22Rv1 (cell line): ENCODE data around the gene PHF21A.

ENCODE experiments used
- H3K27ac ChIP-seq: fragments of 450-650 bp; 2 replicates; pipeline ENCODE4 v1.5.1; 2017
- ZFX ChIP-seq: fragments of 450-650 bp; IDR thresholded peaks from 2 replicates; pipeline ENCODE4 v1.6.1; 2017; ENCODE audit warnings: antibody characterized with exemption, borderline replicate concordance
- TF ChIP-seq, protein P1 (sequence below): fragments of 450-650 bp; IDR thresholded peaks from 2 replicates; pipeline ENCODE4 v1.5.1; 2017; ENCODE audit warnings: mild to moderate bottlenecking

Gene PHF21A

GRCh38 chr11:45885274-45885920 lies 235.9 kb downstream of the PHF21A start, which contains the start of gene MAPK8IP1:
Gene MAPK8IP1 (plus strand): TSS chr11:45885651. CDS start chr11:45885821, 170 bp downstream.
- peak within 1 kb of the TSS; percentile 65 for H3K27ac ChIP-seq
- TF ChIP-seq ZFX, result no peak
- TF ChIP-seq, protein P1, sequence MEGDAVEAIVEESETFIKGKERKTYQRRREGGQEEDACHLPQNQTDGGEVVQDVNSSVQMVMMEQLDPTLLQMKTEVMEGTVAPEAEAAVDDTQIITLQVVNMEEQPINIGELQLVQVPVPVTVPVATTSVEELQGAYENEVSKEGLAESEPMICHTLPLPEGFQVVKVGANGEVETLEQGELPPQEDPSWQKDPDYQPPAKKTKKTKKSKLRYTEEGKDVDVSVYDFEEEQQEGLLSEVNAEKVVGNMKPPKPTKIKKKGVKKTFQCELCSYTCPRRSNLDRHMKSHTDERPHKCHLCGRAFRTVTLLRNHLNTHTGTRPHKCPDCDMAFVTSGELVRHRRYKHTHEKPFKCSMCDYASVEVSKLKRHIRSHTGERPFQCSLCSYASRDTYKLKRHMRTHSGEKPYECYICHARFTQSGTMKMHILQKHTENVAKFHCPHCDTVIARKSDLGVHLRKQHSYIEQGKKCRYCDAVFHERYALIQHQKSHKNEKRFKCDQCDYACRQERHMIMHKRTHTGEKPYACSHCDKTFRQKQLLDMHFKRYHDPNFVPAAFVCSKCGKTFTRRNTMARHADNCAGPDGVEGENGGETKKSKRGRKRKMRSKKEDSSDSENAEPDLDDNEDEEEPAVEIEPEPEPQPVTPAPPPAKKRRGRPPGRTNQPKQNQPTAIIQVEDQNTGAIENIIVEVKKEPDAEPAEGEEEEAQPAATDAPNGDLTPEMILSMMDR, result peak; percentile 13; the same call in 1 of the 2 replicates

DNA sequence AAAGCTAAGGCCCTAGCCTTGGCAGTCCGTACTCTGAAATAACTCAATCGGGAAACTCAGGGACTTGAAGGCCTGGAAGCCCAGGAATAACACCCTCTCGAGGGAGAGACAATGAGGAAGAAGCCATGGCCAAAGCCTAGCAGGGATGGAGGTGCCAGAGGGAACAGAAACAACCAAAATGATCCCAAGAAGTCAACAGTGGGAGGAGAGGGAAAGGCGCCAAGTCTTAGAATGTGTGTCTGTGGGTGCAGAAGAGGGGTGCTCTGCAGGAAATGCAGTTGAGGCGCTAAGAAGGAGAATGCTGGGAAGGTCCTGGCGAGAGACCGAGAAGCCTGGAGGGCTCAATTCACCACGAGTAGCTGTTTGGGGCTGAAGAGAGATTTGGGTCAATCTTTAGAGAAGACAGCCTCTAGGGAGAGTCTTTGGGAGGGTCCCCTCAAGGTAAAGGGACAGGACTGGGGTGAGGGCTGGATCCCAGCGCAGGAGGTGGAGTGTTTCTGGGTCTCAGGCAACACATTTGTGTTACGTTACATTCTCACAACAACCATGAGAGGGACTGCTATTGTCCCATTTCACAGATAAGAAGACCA lies 236.6 kb downstream of the PHF21A start:
- TF ChIP-seq, protein P1, result no peak
- TF ChIP-seq ZFX, result no peak
- peak overlapping the region; percentile 65 for H3K27ac ChIP-seq
